ENCODE results near the gene RNF220. TPM values are rescaled to one million over a fixed set of nuclear protein-coding genes. Genes with fewer than 3 reads are reported as not detected.

Gene RNF220
- total and polyA plus RNA-seq, 8 donors, result 50.8 to 108 (median 91.3) TPM

- TF ChIP-seq, protein P1, sequence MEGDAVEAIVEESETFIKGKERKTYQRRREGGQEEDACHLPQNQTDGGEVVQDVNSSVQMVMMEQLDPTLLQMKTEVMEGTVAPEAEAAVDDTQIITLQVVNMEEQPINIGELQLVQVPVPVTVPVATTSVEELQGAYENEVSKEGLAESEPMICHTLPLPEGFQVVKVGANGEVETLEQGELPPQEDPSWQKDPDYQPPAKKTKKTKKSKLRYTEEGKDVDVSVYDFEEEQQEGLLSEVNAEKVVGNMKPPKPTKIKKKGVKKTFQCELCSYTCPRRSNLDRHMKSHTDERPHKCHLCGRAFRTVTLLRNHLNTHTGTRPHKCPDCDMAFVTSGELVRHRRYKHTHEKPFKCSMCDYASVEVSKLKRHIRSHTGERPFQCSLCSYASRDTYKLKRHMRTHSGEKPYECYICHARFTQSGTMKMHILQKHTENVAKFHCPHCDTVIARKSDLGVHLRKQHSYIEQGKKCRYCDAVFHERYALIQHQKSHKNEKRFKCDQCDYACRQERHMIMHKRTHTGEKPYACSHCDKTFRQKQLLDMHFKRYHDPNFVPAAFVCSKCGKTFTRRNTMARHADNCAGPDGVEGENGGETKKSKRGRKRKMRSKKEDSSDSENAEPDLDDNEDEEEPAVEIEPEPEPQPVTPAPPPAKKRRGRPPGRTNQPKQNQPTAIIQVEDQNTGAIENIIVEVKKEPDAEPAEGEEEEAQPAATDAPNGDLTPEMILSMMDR (IDR thresholded peaks at IDR 0.05), result no peak
- H3K4me3 ChIP-seq, result no peak overlapping the region
Measured at GRCh38 chr1:44512313-44512885, 107.3 kb downstream of the RNF220 start.

GRCh38 chr1:44513111-44513510, 108.1 kb downstream of the RNF220 start:
- TF ChIP-seq, protein P1 (IDR thresholded peaks at IDR 0.05), result no peak
- intact Hi-C loops (cut with DNase I), result no loop called here
- no peaks in the 10 kb centered on the region for H3K4me1 ChIP-seq
- no peaks in the 10 kb centered on the region for H3K36me3 ChIP-seq
- ATAC-seq (no peak), DNase-seq (no peak)
- H3K4me3 ChIP-seq, result no peak overlapping the region
- H3K27ac ChIP-seq, result no peak overlapping the region
- H3K27me3 ChIP-seq, result peaks cover 0 to 21% of the 10 kb centered on the region in 2 donors
- no peaks in the 10 kb centered on the region for H3K9me3 ChIP-seq

More at GRCh38 chr1:44512313-44512885, 107.3 kb downstream of the RNF220 start:
- Histone ChIP-seq H3K9me3 (no peaks in the 10 kb centered on the region), H3K4me1 (no peaks in the 10 kb centered on the region), H3K27ac (no peak overlapping the region), H3K36me3 (no peaks in the 10 kb centered on the region), H3K27me3 (peaks cover 0 to 26% of the 10 kb centered on the region in 2 donors)
- no peak for ATAC-seq
- intact Hi-C loops (cut with DNase I), result no loop called here
- no peak for DNase-seq

DNA sequence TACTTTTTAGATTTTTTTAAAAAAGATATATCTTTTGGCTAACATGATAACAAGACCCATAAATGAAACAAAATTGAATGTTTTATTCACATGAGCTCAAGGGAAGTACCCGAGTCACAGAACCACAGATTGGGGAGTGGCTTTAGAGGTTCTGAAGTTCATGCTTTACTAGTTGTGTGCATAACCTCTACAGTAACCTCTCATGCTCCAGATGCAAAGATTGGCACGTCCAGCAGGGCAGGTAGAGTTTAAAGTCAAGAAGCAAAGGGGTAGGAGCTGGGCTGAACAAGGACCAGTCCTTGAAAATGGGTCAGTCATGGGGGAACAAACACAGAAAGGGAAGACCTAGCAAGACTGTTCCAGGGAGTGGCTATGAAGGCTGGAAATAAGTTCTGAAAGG, 109.6 kb downstream of the RNF220 start:
- TF ChIP-seq, protein P1 (IDR thresholded peaks at IDR 0.05), result no peak
- intact Hi-C loops (cut with DNase I), result no loop called here

GRCh38 chr1:44515416-44515815, 110.4 kb downstream of the RNF220 start:
- peak; percentile 42 for ATAC-seq
- intact Hi-C loops (cut with DNase I), result no loop called here
- Histone ChIP-seq H3K27ac (no peak overlapping the region), H3K9me3 (no peaks in the 10 kb centered on the region), H3K36me3 (no peaks in the 10 kb centered on the region), H3K4me3 (no peak overlapping the region), H3K4me1 (peaks cover 0 to 10% of the 10 kb centered on the region in 2 donors), H3K27me3 (peaks cover 0 to 14% of the 10 kb centered on the region in 2 donors)
- TF ChIP-seq, protein P1 (IDR thresholded peaks at IDR 0.05), result no peak
- no peak for DNase-seq

More for the DNA sequence above, 109.6 kb downstream of the RNF220 start:
- Histone ChIP-seq H3K4me3 (no peak overlapping the region), H3K36me3 (no peaks in the 10 kb centered on the region), H3K9me3 (no peaks in the 10 kb centered on the region), H3K4me1 (peaks cover 0 to 9% of the 10 kb centered on the region in 2 donors), H3K27me3 (peaks cover 0 to 14% of the 10 kb centered on the region in 2 donors), H3K27ac (no peak overlapping the region)
- no peak for DNase-seq
- no peak for ATAC-seq

- intact Hi-C loops (cut with DNase I), result no loop called here
- peaks cover 0 to 17% of the 10 kb centered on the region in 2 donors for H3K27me3 ChIP-seq
- H3K27ac ChIP-seq, result peak overlapping the region in 1 of 2 donors; percentile 64
- DNase-seq, result no peak
- H3K4me3 ChIP-seq, result no peak overlapping the region
- no peaks in the 10 kb centered on the region for H3K36me3 ChIP-seq
- peaks cover 0 to 10% of the 10 kb centered on the region in 2 donors for H3K4me1 ChIP-seq
- TF ChIP-seq, protein P1 (IDR thresholded peaks at IDR 0.05), result no peak
- ATAC-seq, result no peak
- H3K9me3 ChIP-seq, result no peaks in the 10 kb centered on the region
Measured at GRCh38 chr1:44519035-44519676, 114.1 kb downstream of the RNF220 start.
